Parathyroid adenoma (tissue), 2 donors: ENCODE measurements around the gene MYADML2.

Experiments used
- H2AFZ ChIP-seq: fragments of 300-600 bp; sonication (generic); one replicate; pipeline ENCODE4 v1.7.0; 2017; ENCODE audit warnings: antibody characterized with exemption, mild to moderate bottlenecking
- H3K27ac ChIP-seq: fragments of 300-600 bp; sonication (generic); one replicate; pipeline ENCODE4 v1.7.0; 2017
- H3K27me3 ChIP-seq: fragments of 300-600 bp; sonication (generic); one replicate; pipeline ENCODE4 v1.7.0; 2017; ENCODE audit warnings: low read length; ENCODE audit not compliant: control insufficient read depth, insufficient read depth
- H3K36me3 ChIP-seq: fragments of 300-600 bp; sonication (generic); one replicate; pipeline ENCODE4 v1.7.0; 2017; ENCODE audit warnings: low read length; ENCODE audit not compliant: control insufficient read depth, insufficient read depth
- H3K4me1 ChIP-seq: fragments of 300-600 bp; sonication (generic); one replicate; pipeline ENCODE4 v1.7.0; 2017; ENCODE audit warnings: control low read depth
- H3K4me2 ChIP-seq: fragments of 300-600 bp; sonication (generic); one replicate; pipeline ENCODE4 v1.7.0; 2017; ENCODE audit warnings: low read length
- H3K4me3 ChIP-seq: fragments of 300-600 bp; sonication (generic); one replicate; pipeline ENCODE4 v1.7.0; 2017; ENCODE audit warnings: low read depth, low read length
- H3K79me2 ChIP-seq: fragments of 300-600 bp; sonication (generic); one replicate; pipeline ENCODE4 v1.7.0; 2017; ENCODE audit warnings: control low read depth
- H3K9ac ChIP-seq: fragments of 300-600 bp; sonication (generic); one replicate; pipeline ENCODE4 v1.7.0; 2017; ENCODE audit warnings: mild to moderate bottlenecking
- H3K9me3 ChIP-seq: fragments of 300-600 bp; sonication (generic); one replicate; pipeline ENCODE4 v1.7.0; 2017; ENCODE audit warnings: low read length; ENCODE audit not compliant: control insufficient read depth
- TF ChIP-seq, protein P1 (sequence below): fragments of 300-600 bp; sonication (generic); IDR thresholded peaks from one replicate; pipeline ENCODE4 v1.7.0; 2017; ENCODE audit warnings: antibody characterized with exemption, mild to moderate bottlenecking
- donor health status: primary hyperparathyroidism.

The MYADML2 gene

DNA sequence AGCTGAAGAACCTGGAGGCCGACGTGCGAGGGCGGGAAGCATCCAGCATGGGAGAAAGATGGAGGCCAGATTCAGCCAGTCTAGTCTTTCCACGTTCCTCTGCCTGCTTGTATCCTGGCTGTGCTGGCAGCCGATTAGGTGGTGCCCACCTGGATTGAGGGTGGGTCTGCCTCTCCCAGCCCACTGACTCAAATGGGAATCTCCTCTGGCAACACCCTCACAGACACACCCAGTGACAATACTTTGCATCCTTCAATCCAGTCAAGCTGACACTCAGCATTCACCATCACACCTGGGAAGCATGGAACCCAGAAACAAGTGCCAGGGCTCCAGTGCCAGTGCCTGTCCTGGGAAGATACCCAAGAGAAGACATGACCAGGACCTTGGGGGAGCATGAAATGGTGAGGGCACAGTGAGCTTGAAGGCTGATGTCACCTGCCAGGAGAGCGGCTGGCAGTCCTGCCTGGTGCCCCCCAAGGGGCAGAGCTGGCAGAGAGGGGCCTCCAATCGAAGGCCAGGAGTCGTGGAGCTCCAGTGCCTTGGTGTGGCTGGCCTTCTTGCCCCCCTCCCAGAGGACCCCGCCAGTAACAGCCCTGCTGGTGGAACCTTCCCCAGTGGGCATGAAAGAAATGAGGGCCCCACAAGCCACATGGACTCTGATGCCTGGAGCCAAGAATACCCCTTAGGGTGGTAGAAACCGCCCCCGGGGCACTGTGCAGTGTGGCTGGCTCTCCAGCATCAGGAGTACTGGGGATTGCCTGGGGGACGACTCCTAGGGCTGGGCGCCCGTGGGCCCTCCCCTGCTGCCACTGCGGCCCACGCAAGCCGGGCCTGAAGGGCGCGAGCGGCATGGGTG, 45.6 kb downstream of the MYADML2 start:
- TF ChIP-seq, protein P1, sequence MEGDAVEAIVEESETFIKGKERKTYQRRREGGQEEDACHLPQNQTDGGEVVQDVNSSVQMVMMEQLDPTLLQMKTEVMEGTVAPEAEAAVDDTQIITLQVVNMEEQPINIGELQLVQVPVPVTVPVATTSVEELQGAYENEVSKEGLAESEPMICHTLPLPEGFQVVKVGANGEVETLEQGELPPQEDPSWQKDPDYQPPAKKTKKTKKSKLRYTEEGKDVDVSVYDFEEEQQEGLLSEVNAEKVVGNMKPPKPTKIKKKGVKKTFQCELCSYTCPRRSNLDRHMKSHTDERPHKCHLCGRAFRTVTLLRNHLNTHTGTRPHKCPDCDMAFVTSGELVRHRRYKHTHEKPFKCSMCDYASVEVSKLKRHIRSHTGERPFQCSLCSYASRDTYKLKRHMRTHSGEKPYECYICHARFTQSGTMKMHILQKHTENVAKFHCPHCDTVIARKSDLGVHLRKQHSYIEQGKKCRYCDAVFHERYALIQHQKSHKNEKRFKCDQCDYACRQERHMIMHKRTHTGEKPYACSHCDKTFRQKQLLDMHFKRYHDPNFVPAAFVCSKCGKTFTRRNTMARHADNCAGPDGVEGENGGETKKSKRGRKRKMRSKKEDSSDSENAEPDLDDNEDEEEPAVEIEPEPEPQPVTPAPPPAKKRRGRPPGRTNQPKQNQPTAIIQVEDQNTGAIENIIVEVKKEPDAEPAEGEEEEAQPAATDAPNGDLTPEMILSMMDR = no peak
- no peaks in the 10 kb centered on the region for H3K9me3 ChIP-seq

GRCh38 chr17:81900181-81900820, 46.7 kb downstream of the MYADML2 start:
- TF ChIP-seq, protein P1 = no peak
- no peaks in the 10 kb centered on the region for H3K4me1 ChIP-seq
- H3K36me3 ChIP-seq = no peaks in the 10 kb centered on the region

More for the DNA sequence above, 45.6 kb downstream of the MYADML2 start:
- H3K79me2 ChIP-seq = no peaks in the 10 kb centered on the region
- no peaks in the 10 kb centered on the region for H3K36me3 ChIP-seq
- H2AFZ ChIP-seq = no peak overlapping the region
- H3K27me3 ChIP-seq = no peaks in the 10 kb centered on the region
- H3K9ac ChIP-seq = no peak overlapping the region
- no peak overlapping the region for H3K4me2 ChIP-seq
- no peak overlapping the region for H3K27ac ChIP-seq
- no peaks in the 10 kb centered on the region for H3K4me1 ChIP-seq
- H3K4me3 ChIP-seq = no peak overlapping the region

DNA sequence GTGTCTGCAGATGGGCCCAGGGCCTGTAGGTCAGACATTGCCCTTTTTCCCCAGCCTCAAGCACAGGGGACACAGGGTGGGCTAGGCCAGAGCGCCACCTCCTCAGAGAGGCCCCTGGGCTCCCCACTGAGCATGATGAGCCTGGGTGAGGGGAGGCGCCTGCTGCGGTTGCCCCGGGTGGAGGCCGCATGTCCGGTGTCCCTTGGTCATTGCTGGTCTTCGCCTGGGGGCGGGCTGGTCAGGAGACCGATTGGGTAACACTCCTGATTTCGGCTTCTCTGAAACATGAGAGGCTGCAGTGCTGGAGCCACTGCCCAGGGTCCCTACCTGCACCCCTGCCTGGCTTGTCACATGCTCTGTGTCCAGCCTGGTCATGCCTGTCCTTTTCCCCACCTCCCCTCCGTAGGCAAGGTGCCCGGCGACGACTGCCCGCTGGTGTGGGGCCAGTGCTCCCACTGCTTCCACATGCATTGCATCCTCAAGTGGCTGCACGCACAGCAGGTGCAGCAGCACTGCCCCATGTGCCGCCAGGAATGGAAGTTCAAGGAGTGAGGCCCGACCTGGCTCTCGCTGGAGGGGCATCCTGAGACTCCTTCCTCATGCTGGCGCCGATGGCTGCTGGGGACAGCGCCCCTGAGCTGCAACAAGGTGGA, 47.4 kb downstream of the MYADML2 start:
- no peaks in the 10 kb centered on the region for H3K79me2 ChIP-seq
- no peaks in the 10 kb centered on the region for H3K36me3 ChIP-seq
- no peaks in the 10 kb centered on the region for H3K27me3 ChIP-seq
- no peak overlapping the region for H3K4me2 ChIP-seq
- no peak overlapping the region for H3K9ac ChIP-seq
- H2AFZ ChIP-seq = no peak overlapping the region
- no peaks in the 10 kb centered on the region for H3K9me3 ChIP-seq
- no peak overlapping the region for H3K27ac ChIP-seq
- H3K4me1 ChIP-seq = no peaks in the 10 kb centered on the region
- H3K4me3 ChIP-seq = no peak overlapping the region
- TF ChIP-seq, protein P1 = no peak

More at GRCh38 chr17:81900181-81900820, 46.7 kb downstream of the MYADML2 start:
- Histone ChIP-seq H2AFZ (no peak overlapping the region), H3K27ac (no peak overlapping the region), H3K79me2 (no peaks in the 10 kb centered on the region), H3K9ac (no peak overlapping the region), H3K9me3 (no peaks in the 10 kb centered on the region), H3K4me2 (no peak overlapping the region), H3K4me3 (no peak overlapping the region), H3K27me3 (no peaks in the 10 kb centered on the region)

GRCh38 chr17:81898885-81899284, 48.1 kb downstream of the MYADML2 start:
- H3K9ac ChIP-seq = no peak overlapping the region
- H3K4me1 ChIP-seq = no peaks in the 10 kb centered on the region
- H3K27ac ChIP-seq = no peak overlapping the region
- H3K79me2 ChIP-seq = no peaks in the 10 kb centered on the region
- H3K27me3 ChIP-seq = no peaks in the 10 kb centered on the region
- H3K4me2 ChIP-seq = no peak overlapping the region
- no peaks in the 10 kb centered on the region for H3K9me3 ChIP-seq
- H2AFZ ChIP-seq = no peak overlapping the region
- no peak overlapping the region for H3K4me3 ChIP-seq
- TF ChIP-seq, protein P1 = no peak
- no peaks in the 10 kb centered on the region for H3K36me3 ChIP-seq
